NCI-H2227 treated with DMSO at 0.1 percent for 48 hours (cell line): ENCODE measurements around the gene KLHDC7A.

Source experiments
- DNase-seq: peaks from one replicate; lab custom pipeline; 2025; lab: John Stamatoyannopoulos, UW

KLHDC7A gene

DNA sequence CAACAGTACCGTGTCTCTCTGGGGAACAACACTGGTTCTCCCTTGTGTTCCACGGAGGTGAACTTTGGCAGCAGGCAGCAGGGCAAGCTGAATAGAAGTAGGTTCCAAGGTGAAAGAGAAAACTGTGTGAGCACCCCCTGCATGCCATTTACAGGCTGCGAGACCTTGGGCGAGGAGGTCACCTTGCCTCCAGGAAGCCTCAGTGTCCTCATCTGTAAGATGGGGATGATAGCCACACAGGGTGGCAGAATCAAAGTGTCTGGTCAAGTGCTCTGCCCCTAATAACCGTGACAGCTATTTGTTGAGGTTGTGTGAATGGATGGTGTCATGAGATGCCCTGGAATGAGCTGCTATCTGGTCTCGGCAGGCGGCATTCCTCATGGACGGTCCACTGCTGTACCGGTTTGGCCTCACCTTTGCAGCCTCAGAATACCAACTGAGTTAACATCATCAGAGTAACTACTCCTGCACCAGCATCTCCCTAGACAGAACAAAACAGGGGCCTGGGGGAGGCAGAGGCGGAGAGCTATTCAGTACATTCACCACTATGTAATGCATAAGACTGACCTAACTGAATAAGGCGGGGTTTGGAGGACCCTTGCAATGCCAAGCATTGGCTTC, 7.4 kb upstream of the KLHDC7A start:
- no peak for DNase-seq

DNA sequence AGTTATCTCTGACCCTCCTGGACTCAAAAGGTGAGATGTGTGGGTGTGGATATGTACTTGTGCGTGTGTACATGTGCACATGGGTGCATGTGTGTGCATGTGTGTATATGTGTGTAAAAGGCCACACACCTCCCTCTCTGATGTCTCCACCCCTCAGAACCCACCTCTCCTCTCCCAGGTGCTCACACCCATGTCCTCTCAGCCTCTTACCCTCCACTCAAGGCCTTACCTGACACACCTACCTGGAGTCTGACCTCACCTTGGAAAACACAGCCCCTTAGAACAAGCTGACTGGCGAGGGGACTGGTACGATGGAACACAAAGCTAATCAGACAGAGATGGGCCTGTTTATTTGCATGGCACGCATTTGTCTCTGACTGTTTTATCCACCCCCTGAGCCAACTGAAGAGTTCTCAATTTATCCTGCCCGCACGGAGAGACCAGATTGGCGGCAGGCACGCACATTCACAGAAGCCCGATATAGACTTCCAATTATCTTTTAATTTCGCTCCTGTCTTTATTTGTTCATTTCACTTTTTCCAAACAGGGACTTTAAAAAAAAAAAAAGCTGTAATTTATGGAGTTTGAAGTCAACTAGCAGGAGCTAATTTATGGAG, 6.1 kb upstream of the KLHDC7A start:
- DNase-seq = no peak

DNA sequence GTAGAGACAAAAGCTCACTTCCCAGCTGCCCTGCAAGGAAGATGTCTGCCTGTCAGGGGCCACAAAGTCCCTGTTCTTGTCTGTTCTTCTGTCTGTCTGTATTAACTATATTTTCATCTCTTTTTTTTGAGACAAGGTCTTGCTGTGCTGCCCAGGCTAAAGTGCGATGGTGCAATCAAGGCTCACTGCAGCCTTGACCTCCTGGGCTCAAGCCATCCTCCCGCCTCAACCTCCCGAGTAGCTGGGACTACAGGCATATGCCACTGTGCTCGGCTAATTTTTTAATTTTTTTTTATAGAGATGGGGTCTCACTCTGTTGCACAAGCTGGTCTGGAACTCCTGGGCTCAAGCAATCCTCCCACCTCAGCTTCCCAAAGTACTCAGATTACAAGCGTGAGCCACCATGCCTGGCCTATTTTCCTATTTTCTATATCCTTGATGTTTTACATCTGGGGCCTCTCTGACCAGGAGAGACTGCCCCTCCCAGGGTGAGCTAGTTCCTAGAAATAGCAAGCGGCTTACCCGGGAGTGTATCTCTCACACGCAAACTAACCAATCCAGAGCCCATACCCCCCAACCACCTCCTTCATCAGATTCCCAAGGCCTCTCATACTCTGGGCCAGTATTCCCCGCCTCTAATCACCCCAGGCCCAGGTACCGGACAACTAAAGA, 5.4 kb upstream of the KLHDC7A start:
- no peak for DNase-seq

DNA sequence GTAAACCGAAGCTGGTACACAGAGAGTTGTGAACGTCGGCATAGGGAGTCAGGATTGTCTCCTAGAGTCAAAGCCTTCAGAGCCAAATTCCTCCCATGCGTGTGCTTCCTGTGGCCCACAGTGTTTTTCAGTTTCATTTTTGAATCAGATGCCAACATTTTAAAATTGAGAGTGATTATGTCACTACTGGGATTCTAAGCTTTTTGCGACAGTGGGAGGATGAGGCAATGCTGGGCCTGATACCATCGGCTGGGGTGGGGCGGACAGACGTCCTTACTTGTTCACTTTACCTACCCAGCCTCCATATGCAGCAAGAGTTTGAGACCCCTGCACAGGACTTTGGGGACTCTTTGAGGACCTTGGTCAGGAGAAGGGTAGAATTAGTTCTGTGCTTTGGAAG, 1.3 kb upstream of the KLHDC7A start:
- DNase-seq = no peak

DNA sequence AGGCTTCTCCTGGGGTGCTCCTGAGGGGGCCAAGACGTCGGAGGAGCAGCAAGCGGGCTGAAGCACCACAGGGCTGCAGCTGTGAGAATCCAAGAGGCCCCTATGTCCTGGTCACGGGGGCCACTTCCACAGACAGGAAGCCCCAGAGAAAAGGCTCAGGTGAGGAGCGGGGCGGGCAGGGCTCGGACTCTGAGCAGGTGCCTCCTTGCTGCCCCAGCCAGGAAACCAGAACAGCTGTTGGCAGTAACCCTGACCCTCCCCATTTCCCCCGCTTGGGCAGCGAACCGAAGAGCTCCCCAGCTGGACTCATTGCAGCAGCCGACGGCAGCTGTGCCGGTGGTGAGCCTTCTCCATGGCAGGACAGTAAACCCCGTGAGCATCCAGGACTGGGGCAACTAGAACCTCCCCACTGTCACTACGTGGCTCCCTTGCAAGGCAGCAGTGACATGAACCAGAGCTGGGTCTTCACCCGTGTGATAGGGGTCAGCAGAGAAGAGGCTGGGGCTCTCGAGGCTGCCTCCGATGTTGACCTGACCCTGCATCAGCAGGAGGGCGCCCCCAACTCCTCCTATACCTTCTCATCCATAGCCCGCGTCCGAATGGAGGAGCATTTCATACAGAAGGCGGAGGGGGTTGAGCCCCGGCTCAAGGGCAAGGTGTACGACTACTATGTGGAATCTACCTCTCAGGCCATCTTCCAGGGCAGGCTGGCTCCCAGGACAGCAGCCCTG, 625 bp downstream of the KLHDC7A start:
- DNase-seq = no peak

DNA sequence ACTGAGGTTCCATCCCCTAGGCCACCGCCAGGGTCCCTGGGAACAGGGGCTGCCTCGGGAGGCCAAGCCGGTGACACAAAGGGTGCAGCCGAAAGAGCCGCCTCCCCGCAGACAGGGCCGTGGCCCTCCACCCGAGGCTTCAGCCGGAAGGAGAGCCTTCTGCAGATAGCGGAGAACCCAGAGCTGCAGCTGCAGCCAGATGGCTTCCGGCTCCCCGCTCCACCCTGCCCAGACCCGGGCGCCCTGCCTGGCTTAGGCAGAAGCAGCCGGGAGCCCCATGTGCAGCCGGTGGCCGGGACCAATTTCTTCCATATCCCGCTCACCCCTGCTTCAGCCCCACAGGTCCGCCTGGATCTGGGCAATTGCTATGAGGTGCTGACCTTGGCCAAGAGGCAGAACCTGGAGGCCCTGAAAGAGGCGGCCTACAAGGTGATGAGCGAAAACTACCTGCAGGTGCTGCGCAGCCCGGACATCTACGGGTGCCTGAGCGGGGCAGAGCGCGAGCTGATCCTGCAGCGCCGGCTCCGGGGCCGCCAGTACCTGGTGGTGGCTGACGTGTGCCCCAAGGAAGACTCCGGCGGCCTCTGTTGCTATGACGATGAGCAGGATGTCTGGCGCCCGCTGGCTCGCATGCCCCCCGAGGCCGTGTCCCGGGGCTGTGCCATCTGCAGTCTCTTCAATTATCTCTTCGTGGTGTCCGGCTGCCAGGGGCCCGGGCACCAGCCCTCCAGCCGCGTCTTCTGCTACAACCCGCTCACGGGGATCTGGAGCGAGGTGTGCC, 1.4 kb downstream of the KLHDC7A start:
- no peak for DNase-seq

DNA sequence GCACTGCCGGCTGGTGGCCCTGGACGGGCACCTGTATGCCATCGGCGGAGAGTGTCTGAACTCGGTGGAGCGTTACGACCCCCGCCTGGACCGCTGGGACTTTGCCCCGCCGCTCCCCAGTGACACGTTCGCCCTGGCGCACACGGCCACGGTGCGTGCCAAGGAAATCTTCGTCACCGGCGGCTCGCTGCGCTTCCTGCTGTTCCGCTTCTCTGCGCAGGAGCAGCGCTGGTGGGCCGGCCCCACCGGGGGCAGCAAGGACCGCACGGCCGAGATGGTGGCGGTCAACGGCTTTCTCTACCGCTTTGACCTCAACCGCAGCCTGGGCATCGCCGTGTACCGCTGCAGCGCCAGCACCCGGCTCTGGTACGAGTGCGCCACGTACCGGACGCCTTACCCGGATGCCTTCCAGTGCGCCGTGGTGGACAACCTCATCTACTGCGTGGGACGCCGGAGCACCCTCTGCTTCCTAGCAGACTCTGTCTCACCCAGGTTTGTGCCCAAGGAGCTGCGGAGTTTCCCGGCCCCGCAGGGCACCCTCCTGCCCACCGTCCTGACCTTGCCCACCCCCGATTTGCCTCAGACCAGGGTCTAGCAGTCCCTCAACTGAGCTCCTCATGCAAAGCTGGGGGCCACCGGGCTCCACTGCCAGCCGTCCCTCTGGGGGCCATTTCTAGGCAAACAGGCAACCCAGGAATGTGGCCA, 2.1 kb downstream of the KLHDC7A start:
- DNase-seq = no peak

DNA sequence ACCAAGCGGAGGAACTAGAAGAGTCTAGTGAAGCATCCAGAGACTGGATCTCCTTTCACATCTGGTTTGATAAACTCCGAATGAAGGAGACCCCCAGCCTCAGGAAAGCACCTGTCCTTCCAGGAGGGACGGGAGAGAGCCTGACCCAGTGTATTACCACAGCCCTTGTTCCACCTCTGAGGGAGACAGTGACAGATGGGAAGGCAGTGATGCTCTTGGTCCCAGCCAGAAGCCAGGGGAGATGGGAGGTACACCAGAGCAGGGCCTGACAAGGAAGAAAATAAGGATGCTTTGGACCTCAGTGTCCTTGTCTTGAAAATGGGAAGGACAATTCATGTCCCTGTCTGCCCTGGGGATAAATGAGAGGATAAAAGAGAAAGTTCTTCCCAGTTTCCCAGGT, 3.5 kb downstream of the KLHDC7A start:
- no peak for DNase-seq

DNA sequence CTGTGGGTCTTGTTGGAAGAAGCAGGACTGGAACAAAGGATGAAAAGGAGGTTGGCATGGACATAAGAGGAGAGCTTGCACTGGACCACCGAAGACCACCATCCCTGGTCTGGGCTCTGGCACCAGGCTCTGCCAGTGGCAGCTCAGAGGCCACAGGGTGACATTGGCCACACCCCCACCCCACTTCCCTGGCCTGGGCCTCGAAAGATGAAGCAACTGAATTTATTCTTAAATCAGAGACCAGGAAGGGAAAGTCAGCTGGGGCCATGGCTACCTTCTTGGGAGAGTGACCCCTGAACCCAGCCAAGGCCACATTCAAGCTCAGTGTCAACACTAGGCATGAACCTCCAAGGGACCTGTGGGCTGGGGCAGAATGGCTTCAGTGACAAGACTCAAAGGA, 4.0 kb downstream of the KLHDC7A start:
- no peak for DNase-seq

DNA sequence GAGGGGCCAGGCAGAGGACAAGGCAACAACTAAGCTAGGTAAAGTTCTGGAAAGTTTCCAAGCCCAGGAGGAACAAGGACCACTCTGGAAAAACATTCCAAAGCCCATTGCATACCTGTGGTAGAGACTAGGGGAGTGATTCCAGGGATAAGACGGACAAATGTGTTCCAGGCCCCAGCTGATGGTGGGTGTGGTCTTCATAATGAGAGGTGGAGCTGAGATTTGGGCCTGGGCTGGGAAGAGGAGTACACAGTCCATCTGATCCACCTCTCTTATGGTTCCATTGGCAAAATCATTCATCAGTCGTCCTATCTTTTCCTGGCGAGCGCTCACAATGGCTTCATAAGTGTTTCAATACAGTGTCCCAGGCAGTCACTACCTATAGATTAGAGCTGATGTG, 4.5 kb downstream of the KLHDC7A start:
- DNase-seq = no peak

DNA sequence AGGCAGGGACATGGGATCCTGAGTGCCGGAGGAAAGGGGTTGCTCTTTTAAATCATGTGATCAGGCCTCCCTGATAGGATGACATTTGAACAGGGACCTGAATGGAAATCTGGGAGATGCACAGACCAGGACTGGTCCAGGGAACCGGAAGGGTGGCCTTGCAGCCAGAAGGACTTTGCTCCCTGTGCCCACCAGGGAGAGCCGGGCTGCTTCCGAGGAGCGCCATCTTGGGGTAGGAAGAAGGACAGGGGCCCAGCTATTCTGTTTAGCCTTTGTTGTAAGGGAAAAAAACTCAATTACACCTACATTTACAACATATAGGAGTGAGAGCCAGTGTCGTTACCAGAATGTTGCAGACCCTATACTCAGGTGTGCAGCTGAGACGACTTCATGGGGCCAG, 5.5 kb downstream of the KLHDC7A start:
- no peak for DNase-seq

DNA sequence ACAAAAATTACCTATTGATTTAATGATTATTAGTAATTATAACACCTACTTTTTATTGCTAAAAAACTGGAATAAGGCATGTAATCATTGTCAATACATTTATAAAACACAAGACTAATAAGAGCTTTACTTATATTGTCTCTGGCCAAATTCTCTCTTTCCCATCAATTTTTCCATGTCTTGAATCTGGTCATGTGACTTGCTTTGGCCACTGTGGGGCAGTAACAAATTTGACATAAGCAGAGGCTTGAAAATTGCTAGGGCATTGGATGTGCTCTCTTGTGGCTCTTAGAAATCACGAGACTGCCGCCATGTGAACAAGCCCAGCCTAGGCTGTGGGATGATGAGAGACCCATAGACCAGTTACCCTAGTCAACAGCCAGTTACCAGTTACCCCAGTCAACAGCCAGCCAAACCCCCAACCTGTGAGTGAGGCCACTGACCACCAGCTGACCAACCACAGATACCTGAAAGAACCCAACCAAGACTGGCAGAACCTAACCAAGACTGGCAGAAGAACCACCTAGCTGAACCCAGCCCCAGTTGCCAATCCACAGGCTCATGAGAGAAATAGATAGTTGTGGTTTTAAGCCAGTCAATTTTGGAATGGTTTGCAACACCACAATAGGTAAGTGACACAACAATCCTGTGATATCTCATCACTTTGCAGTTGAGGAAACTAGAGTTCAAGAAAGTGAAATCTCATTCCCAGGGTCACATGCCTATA, 8.8 kb downstream of the KLHDC7A start:
- DNase-seq = no peak

DNA sequence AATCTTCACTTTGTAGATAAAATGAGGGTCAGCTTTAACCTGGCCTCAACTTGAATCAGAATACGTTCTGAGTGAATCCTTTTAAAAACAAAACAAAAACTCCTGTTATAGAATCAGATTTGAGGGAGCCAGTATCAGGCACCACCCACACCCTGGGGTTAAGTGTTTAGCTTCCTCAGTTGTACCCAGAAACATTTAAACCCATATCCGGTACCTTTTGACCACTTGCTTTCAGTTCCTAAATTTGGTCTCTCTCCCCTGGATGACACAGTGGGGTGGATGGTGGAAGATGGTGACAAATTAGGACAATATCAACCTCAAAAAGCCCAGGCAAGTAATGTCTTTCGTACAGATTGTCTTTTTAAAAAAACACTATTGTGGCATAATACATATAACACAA, 10.4 kb downstream of the KLHDC7A start:
- DNase-seq = no peak

DNA sequence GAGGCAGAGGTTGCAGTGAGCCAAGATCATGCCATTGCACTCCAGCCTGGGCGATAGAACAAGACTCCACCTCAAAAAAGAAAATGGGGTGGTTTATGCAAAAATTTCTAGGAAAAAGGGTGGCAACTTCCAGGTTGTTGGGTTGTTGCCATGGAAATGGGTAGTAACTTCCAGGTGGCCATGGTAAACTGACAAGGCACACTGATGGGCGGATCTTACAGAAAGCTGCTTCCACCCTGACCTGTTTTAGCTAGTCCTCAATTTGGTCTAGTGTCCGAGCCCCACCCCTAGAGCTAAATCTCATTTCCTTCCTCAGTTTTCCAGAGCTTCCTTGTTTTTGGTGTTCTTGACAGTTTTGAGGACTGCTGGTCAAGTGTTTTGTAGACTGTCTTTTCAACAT, 13.6 kb downstream of the KLHDC7A start:
- no peak for DNase-seq

DNA sequence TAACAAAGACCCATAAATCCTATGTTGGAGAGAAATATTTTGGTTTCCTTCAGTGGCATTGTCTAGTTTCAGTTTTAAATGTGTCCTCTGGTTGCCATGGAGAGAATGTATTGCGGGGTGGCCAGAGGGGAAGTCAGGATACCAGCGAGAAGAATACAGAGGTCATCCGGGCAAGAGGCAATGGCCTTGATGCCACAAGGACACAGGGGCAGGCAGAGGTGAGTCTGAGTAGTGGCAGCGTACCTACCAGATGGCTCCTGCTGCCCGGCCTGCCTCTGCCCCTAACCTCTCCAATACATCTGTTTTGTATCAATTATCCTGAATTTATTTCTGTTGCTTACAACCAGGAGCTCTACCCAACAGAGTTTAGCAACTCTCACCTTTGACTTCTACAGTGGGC, 14.9 kb downstream of the KLHDC7A start:
- no peak for DNase-seq

DNA sequence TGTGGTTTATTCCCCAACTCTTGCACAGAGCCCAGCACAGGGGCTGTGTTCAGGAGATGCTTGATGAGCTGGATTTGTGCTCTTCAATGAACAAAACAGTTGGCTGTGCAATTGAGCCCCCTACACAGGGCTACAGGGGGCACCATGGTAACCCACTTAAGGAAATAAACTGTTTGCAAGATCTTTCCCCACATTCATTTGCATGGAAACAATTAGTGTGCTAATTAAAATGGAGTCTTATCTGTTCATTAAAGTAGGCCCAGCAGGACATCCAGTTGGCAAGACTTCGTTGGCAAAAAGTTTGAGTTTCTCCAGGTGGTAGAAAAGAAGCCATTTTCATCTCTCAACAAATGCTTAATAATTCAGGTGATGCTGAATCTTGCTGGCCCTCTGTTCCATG, 15.3 kb downstream of the KLHDC7A start:
- DNase-seq = no peak

DNA sequence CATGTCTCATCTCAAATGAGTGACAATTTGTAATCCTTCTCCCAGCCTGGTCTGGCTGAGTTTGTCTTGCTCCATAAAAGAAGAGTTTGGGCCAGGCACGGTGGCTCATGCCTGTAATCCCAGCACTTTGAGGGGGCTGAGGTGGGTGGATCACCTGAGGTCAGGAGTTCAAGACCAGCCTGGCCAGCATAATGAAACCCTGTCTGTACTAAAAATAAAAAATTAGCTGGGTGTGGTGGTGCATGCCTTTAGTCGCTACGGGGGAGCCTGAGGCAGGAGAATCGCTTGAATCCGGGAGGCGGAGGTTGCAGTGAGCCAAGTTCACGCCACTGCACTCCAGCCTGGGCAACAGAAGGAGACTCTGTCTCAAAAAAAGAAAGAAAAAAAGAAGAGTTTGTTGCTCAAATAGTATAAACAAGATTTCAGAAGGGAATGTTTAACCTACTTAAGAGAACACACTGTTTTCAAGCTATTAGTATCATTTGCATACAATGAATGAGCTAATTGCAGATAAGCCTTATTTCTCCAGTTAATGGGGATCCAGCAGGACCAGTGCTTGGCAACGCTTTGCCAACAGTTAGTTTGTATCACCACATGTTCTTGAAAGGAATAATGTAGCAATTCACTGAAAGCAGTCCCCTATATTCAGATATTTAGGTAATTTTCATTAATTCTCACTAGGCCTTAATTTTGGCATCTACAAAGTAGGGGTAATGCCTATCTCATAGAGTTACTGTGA, 15.9 kb downstream of the KLHDC7A start:
- DNase-seq = no peak

DNA sequence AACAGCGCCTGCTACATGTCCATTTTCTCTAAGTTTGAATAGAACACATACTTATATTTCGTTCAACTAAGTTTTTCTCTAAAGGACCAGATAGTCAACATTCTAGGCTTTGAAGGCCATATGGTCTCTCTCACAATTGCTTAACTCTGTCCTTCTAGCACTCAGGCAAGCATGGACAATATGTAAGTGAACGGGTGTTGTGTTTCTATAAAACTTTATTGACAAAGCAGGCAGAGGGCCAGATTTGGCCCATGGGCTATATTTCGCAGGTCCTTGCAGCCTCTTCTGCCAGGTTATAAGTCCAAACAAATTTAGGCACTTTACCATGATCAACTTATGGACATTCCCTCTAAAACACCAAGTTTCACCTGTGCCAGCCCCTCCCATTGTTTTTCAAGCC, 21.1 kb downstream of the KLHDC7A start:
- no peak for DNase-seq

DNA sequence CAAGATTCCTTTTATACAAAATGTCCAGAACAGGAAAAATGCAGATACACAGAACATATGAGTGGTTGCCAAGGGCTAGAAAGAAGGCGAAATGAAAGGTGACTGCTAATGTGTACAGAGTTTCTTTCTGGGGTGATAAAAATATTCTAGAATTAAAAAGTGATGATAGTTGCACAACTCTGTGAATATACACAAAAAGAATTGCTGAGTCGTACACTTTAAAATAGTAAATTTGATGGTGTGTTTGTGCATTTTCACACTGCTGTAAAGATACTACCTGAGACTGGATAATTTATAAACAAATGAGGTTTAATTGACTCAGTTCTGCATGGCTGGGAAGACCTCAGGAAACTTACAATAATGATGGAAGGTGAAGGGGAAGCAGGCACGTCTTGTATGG, 23.9 kb downstream of the KLHDC7A start:
- DNase-seq = no peak

DNA sequence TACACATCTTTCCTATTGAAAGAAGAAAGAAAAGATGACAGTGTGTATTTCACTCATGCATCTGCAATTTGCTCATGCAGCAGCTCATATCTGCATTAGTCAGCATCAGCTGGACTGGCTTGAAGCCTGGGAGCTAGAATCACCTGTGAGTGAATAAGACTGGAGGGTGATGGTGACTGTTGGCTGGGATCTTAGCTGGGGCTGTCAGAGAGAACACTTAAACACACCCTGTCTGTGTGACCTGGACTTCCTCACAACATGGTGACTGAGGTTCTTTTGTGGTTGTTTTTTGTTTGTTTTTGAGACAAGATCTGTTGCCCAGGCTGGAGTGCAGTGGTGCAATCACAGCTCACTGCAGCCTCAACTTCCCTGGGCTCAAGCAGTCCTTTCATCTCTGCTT, 24.9 kb downstream of the KLHDC7A start:
- DNase-seq = no peak
